NB4 (cell line): ENCODE results near the gene ALPK3.

ENCODE experiments used
- CTCF ChIP-seq: IDR thresholded peaks from one replicate; pipeline ENCODE4 v1.5.1; 2012; ENCODE audit warnings: low read depth, low read length
- MAX ChIP-seq: IDR thresholded peaks from 2 replicates; pipeline ENCODE4 v1.6.1; 2011; ENCODE audit warnings: low read depth, low read length
- MYC ChIP-seq: IDR thresholded peaks from 2 replicates; pipeline ENCODE4 v1.6.1; 2011; ENCODE audit warnings: low read depth, low read length
- POLR2A ChIP-seq: IDR thresholded peaks from 2 replicates; pipeline ENCODE4 v1.6.1; 2011; ENCODE audit warnings: mild to moderate bottlenecking; ENCODE audit not compliant: insufficient read length; ENCODE audit errors: extremely low read depth

GRCh38 chr15:84903751-84904150 is 86.6 kb downstream of the ALPK3 start:
- TF ChIP-seq CTCF (no peak), MAX (no peak), POLR2A (no peak), MYC (no peak)
